Measurements from ENCODE around the gene ASB13.

- TF ChIP-seq POLR2A (IDR thresholded peaks at IDR 0.05; ENCODE audit: low read depth, low read length) (no peak), POLR2AphosphoS5 (IDR thresholded peaks at IDR 0.05; ENCODE audit: low read depth, low read length) (no peak), TAF1 (IDR thresholded peaks at IDR 0.05; ENCODE audit: borderline replicate concordance, low read depth, low read length) (no peak)
Measured at GRCh38 chr10:5669604-5670003, 3.2 kb upstream of the ASB13 start.

All from GM12892 (cell line).